HFF-Myc (cell line): ENCODE data around the gene STING1.

ENCODE experiments used
- DNase-seq: peaks from one replicate; pipeline ENCODE4 v3.0.0-alpha.2; 2011; ENCODE audit warnings: low read depth; ENCODE audit errors: extremely low read depth
- H3K4me3 ChIP-seq: replicated peaks from 2 replicates; pipeline ENCODE4 v1.5.1; 2011; ENCODE audit warnings: low read depth, mild to moderate bottlenecking, control low read depth, low read length
- TF ChIP-seq, protein P1 (sequence below): IDR thresholded peaks from 2 replicates; pipeline ENCODE4 v1.5.1; 2012; ENCODE audit warnings: mild to moderate bottlenecking, low read depth, low read length, control low read depth; ENCODE audit errors: missing control alignments

STING1 gene

DNA sequence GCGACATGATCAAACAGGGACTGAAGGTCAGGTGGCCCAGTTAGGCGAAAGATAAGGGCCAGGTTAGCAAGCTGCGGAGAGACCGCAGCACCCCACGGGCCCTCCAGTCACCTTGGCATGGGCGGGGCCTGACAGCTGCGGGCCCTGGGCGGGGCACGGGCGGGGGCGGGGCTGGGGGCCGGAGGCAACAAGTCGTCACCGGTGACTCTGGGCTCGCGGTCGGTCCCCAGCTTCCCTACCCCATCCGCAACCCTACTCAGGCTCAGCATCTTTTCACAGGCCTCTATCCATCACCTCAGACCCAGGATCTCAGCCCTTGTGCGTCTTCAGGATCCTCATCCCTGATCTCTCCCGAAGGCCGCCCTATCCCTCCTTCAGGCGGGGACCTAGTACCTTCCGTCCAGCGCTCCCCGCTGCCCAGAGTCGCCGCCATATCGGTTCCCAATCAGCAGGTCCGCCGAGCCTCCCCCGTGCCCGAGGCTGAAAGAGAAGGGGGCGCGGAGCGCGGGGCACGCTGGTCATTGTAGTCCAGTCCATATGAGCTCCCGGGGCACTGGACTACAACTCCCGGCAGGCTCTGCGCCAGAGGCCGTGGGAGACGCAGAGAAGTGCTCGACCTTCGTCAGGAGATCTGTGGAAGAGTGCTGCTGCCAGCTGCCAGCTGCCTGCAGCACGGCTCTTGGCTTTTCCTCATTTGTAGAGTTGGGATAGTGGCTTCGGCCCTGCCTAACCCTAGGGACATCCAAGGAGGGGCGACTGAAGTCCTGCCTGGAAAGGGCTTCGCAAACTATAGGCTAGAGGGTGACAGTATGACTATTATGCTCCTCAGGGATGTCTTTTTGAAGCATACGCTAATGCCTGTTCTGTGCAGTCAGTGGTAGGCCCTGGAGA, 43.3 kb downstream of the STING1 start, which contains the start of gene DNAJC18:
DNAJC18 (minus strand) TSS at position 513 of the 891 bp plus-strand sequence; CDS start at position 433, 80 bp downstream.
- peak within 1 kb of the TSS; percentile 66 for H3K4me3 ChIP-seq
- TF ChIP-seq, protein P1, sequence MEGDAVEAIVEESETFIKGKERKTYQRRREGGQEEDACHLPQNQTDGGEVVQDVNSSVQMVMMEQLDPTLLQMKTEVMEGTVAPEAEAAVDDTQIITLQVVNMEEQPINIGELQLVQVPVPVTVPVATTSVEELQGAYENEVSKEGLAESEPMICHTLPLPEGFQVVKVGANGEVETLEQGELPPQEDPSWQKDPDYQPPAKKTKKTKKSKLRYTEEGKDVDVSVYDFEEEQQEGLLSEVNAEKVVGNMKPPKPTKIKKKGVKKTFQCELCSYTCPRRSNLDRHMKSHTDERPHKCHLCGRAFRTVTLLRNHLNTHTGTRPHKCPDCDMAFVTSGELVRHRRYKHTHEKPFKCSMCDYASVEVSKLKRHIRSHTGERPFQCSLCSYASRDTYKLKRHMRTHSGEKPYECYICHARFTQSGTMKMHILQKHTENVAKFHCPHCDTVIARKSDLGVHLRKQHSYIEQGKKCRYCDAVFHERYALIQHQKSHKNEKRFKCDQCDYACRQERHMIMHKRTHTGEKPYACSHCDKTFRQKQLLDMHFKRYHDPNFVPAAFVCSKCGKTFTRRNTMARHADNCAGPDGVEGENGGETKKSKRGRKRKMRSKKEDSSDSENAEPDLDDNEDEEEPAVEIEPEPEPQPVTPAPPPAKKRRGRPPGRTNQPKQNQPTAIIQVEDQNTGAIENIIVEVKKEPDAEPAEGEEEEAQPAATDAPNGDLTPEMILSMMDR, result no peak
- DNase-seq, result peak; percentile 65

DNA sequence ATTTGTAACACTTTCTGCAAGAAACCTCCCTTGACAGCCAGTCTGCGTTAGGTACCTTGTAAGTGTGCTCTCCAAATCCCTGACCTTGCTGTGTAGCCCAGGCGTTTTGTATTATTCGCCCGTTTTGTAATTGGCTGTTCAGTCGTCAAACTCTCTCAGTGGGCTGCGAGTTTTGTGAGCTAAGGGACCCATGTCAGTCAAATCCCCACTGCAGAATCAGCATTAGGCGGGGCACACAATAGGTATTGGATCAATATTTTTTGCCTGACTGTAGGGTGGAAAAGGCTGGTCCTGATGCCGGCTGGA, 43.9 kb downstream of the STING1 start:
- H3K4me3 ChIP-seq, result peak overlapping the region; percentile 66
- TF ChIP-seq, protein P1, result no peak
- DNase-seq, result no peak

DNA sequence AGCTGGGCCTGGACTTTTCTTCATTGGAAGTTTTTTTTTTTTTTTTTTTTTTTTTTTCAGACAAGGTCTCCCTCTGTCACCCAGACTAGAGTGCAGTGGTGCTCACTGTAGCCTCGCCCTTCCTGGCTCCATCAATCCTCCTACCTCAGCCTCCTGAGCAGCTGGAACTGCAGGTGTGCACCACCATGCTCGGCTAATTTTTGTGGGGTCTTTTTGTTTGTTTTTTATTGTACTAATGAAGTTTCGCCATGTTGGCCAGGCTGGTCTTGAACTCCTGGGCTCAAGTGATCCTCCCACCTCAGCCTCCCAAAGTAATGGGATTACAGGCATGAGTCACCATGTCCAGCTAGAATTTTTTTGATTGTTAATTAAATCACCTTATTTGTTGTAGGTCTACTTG, 46.9 kb downstream of the STING1 start:
- DNase-seq, result no peak
- H3K4me3 ChIP-seq, result no peak overlapping the region
- TF ChIP-seq, protein P1, result no peak

DNA sequence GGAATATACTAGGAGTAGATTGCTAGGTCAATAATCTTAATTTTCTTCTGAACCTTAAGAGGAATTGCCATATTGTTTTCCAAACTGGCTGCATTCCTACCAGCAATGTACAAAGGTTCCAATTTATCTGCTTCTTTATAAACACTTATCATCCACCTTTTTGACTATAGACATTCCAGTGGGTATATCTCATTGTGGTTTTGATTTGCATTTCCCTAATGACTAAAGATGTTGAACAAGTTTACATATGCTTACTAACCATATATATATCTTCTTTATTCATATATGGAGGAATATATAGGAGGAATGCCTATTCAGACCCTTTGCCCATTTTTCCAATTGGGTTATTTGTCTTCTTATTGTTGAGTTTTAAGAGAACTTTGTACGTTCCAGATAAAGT, 50.9 kb downstream of the STING1 start:
- no peak for DNase-seq
- TF ChIP-seq, protein P1, result no peak
- H3K4me3 ChIP-seq, result no peak overlapping the region

DNA sequence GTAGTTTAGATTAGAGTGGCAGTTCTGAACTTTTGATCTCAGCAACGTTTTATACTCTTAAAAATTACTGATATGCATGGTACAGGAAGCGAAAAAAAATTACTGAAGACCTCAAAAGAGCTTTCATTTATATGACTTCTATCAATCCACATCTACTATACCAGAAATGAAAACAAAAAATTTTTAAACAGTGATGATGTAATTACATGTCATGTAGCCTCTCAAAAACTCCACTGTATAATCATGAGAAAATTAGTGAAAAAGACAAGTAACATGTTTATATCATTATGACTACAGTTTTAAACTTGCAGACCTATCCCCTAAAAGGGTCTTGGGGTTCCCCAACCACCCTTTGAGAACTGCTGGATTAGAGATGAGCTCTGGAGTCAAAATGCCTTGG, 52.5 kb downstream of the STING1 start:
- DNase-seq, result no peak

DNA sequence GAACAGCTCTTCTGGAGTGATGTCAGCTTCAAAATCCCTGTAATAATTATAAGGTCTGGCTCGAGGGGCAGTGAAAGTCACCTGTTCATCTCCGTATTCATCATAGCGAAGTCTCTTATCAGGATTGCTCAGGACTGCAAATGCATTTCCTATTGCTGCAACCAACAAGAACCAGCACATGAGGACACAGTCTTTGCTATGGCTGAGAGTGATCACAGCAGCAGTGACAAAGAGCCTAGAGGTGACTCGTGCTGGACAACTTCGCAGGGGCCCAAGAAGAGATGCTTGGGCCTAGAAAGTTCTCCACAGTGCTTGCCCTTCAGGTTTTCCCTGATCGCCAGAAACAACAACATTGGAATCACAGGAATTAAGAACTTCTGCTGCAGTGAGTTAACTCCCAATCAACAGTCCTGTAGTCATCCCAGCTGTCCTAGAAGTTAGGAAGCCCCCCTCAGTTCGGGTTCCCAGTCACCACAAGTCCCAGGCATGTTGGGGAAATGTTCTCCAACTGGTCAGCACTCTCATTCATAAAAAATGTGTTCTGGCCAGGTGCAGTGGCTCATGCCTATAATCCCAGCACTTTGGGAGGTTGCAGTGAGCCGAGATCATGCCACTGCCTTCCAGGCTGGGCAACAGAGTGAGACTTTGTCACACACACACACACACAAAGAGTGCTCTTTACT, 56.2 kb downstream of the STING1 start:
- no peak for DNase-seq
- H3K4me3 ChIP-seq, result no peak overlapping the region
- TF ChIP-seq, protein P1, result no peak

More for the DNA sequence above, 52.5 kb downstream of the STING1 start:
- H3K4me3 ChIP-seq, result no peak overlapping the region
- TF ChIP-seq, protein P1, result no peak
